OCI-M2 (cell line): ENCODE measurements around the gene HS3ST2.
"Not testable (repeated sequence)": the region's sequence is repeated elsewhere in the genome, so short reads cannot be mapped to it uniquely, and the experiment has no call there.

Experiments
- DNase-seq: peaks from one replicate; lab custom pipeline; 2025; ENCODE audit not compliant: unreplicated experiment; lab: John Stamatoyannopoulos, UW

Gene HS3ST2

DNA sequence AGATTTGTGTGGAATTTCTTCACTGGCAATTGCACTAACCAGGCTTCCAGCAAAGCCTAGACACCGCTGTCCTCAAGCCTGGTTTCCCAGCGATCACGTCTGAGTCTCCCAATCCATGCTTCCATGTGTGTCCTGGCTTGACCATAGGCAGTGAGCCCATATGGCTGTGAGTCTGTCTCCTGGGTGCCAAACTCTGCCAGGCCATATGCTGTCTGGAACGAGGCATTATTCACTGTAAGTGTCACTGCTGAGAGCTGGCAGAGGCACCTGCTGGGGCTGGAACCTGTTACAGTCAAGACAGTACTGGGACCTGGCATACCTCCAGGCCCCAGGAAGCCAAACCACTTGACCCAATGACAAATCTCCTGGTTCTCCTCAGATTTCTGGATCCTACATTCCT is 60.4 kb downstream of the HS3ST2 start:
- DNase-seq = no peak

DNA sequence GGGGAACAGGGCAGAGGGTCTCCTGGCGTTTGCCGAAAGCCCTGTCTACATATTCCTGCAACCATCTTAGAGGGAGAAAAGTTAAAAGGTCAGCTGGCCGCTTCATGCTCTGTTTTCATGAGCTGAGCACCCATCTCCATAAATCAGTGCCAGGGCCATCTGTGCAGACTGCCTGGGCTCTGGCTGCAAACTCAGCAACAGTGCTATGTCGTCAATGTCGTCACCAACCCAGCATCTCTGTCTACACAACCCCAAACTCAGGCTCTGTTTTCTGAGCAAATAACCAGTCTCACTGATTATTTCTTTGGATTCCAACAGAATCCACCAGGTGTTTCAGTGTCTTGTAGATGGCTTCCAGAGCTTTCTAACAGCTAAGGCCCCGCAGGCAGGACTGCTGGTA is 65.0 kb downstream of the HS3ST2 start:
- DNase-seq = no peak

DNA sequence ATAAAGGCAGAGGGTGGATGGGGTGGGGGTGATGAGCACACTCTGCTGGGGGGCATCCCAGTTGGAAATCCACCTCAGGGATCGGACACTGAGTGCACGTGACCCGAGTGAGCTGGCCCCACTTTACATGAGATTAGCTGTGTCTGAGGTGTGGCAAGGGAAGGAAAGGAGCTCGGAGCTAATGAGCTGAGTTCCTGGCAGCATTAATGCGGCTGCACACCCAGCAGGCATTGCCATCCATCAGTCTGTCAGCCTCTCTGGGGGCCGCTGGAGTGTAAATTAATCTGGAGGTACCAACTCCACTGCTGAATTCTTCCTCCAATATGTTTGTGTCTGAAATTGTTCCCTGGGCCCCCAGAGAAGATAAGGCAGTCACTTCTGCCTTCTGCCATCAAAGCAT is 65.5 kb downstream of the HS3ST2 start:
- DNase-seq = no peak

DNA sequence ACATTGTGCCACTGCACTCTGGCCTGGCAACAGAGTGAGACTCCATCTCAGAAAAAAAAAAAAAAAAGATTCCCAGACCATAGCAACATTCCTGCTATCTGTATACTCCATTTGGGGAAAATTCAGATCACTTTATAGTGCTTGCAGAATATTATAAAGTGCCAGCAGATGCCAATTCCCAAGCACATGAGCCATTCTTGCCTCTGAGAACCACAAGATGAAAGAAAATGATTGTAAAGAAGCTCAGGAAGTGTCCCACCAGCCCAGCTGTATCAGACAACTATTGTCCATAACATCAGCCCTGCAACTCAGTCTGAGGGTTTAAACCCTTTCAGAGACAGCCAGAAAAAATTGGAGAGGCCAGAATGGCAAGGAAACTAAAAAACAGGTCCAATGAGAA is 69.0 kb downstream of the HS3ST2 start:
- no peak for DNase-seq

DNA sequence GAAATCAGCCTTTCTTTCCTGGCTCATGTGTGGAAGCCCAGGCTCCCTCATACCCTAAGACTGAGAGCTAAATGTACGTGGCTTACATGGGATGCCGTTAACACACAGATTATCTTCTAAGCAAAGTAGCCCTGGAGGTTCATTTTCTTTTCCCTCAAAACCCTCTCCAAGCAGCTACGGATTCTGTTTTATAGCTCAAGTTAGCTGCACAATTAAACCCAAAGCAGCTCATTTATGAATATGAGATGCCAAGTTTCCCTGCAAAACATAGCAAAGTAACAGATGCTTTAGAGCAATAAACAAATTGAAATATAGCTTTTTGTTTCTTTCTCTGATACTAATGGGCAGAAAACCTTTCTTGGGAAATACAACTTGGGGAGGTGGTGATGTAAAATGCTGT is 72.0 kb downstream of the HS3ST2 start:
- DNase-seq = no peak

DNA sequence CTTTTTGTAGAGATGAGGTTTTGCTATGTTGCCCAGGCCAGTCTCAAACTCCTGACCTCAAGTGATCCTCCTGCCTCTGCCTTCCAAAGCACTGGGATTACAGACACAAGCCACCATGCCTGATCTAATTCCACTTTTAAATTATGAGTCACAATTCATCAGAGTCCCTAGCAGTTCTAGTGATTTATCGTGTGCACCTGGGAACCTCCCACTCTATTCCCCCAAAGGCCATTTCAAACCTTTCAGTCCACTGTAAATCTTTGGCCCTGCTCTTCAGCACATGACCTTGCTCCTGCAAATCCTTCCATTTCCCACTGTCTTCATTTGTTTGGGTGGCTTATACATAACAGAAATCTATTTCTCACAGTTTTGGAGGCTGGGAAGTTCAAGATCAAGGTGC is 73.0 kb downstream of the HS3ST2 start:
- no peak for DNase-seq

DNA sequence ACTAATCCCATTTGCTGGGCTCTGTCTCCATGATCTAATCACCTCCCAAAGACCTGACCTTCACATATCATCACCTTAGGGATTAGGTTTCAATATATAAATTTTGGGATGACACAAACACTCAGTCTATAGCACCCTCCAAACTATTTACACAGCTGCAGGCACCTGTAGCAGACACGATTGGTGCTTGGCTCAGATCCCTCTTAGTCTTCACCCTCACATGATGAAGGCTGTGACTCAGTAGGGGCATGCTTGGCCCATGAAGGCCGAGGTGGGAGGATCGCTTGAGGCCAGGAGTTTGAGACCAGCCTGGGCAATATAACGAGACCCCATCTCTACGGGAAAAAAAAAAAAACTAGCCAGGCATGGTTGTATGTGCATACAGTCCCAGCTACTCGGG is 73.5 kb downstream of the HS3ST2 start:
- DNase-seq = no peak

DNA sequence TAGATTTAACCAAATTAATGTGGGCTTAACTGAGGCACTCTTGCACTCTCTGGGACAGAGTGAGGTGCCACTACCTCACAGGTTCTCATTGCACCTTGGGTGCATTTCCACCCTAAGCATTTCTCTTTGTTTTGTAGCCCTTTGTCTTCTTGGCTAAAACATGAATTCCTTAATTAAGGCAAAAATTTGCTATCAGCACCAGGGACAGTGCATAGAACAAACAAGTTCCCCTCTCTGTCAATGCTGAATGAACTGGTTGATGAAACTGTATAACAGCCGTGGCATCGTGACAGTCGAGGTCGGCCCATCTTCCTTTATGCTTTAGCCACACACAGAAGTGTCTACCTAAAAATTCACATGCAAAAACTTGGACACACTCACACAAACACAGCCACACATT is 74.8 kb downstream of the HS3ST2 start:
- no peak for DNase-seq

DNA sequence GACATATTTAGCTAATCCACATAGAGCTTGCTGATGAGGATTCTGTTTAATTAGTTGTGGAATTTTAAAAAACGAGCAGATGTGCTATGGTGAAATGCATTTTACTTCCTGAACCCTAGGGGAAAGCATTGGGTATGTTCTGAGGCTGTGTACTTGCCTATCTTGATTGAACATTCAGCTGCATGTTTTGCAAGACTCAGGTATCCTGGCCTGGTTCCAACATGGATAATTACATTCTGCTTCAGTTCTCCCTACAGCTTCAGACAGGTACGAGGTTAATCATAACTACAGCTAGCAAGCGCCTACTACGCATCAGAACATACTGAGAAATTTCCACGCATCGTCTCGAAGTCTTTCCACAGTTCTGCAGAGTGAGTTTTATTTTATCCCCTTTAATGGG is 77.0 kb downstream of the HS3ST2 start:
- DNase-seq = no peak

DNA sequence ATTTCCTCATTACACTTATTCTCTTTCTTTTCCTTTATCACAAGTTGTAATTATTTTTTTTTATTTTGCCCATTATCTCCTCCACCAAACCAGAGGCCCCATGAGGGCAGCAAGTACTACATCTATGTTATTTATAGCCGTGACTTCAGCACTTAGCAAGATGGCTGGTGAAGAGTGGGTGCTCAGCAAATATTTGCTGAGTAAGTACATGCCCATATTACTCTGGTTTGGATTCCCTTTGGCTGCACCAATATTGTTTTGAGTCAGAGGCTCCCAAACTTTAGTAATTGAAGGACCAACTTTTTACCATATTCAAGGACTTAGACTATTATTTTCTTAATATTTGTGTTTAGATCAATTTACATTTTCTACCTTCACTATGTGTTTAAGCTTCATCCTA is 83.2 kb downstream of the HS3ST2 start:
- DNase-seq = no peak

DNA sequence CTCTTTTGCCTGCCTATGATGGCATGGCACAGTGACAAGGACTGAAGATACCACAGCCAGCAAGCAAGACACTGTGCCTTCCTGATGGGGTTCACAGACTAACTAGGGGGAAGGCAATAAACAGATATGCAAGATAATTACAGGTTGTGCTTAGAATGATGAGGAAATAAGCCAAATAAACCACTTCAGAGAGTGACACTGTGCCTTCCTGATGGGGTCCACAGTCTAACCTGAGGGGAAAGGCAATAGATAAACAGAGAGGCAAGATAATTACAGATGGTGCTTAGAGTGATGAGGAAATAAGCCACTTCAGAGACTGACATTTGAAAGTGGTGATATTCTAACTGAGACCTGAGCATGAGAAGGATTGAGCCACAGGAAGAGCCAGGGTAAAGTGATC is 84.2 kb downstream of the HS3ST2 start:
- DNase-seq = no peak

DNA sequence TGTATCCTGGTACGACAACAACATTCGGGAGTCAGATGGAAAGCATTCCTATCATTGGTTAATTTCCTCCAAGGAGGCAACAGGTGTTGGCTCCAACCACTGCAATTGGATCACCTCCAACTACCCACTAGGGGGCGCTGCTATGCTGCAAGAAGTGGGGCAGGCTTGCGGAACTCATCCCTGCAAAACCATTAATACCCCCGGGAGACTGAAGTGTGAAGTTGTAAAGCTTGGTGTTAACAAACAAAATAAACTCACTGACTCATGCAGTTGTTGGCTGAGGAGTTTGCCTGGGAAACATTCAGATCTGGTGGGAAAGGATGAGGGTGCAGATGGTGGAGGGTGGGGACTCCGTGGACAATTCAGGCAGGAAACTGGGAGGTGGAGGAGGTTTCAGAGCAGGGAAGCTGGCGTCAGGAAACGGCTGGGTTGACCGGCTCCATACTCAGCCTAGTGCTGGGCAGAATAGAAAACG is 84.9 kb downstream of the HS3ST2 start:
- DNase-seq = no peak

DNA sequence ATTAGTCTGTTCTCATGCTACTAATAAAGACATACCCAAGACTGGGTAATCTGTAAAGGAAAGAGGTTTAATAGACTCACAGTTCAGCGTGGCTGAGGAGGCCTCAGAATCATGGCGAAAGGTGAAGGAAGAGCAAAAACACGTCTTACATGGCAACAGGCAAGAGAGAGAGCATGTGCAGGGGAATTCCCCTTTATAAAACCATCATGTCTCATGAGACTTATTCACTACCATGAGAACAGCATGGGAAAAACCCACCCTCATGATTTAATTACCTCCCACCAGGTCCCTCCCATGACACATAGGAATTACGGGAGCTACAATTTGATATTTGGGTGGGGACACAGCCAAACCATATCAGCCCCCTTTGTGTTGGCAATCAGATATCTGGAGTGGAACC is 85.6 kb downstream of the HS3ST2 start:
- not testable (repeated sequence) for DNase-seq

DNA sequence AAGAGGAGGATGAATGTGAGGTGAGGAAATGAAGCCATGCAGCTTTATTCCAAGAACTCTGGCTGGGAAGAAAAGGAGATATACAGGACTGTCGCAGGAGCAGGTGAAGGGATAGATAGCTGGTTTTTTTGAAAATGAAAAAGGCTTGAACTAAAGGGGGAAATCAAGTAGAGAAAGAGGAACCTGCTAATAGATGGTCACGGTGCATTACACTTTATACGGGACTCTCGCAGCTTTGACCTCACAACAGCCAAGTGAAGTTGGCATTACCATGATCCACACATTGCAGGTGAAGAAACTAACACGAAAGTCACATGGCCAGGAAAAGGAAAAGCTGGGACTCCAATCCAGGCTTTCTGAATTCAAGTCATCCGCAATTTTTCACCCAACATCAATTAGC is 86.9 kb downstream of the HS3ST2 start:
- no peak for DNase-seq

DNA sequence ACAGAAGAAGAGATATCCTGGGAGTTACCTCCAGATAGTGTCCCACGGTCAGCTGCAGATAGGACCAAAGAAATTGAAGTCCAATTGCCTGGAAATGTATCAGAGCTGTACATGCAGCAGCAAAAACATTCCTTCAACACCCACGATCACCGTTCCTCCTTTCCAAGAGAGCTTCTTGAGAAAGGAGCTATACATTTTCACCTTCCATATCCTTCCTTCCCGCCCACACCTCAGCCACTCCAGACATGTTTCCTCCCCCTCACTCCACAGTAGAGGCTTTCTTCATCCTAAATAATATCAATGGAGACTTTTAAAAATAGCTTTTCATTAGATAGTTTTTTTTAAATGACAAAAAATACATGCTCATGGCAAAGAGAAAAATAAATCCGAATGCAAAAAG is 87.6 kb downstream of the HS3ST2 start:
- no peak for DNase-seq

DNA sequence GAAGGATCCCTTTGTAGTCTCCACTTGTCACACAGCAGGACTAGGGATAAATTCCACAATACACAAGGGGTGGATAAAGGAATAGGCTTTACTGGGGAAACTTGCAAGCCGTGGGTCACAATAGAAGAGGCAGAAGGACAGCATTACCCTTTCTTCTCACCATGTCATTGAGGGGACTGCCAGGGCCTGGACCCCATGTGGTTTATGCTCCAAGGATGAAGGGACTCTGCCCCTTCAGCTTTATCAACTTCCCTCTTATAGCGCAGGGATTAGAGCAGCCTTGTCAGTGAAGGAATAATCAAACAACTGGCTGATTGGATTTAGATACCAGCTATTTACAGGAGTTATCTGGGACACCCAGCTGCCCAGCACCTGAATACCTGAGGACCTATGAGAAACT is 89.8 kb downstream of the HS3ST2 start:
- no peak for DNase-seq

DNA sequence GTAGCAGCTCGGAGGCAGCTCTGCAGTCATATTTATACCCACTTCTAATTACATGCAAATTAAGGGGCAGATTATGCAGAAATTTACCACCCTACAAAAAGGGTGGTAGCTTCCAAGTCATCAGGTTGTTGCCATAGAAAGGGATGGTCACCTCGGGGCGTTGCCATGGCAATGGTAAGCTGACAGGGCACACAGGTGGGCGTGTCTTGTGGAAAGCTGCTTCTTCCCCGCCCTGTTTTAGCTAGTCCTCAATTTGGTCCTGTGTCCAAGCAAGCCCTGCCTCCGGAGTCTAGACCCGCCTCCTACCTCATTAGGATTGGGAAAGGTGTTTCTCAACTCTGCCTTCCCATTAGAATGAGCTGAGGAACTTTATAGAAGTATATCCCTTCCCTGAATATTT is 98.7 kb downstream of the HS3ST2 start:
- no peak for DNase-seq

DNA sequence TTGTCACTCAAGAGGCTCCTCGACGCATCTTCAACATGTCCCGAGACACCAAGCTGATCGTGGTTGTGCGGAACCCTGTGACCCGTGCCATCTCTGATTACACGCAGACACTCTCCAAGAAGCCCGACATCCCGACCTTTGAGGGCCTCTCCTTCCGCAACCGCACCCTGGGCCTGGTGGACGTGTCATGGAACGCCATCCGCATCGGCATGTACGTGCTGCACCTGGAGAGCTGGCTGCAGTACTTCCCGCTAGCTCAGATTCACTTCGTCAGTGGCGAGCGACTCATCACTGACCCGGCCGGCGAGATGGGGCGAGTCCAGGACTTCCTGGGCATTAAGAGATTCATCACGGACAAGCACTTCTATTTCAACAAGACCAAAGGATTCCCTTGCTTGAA is 101.0 kb downstream of the HS3ST2 start:
- DNase-seq = no peak

DNA sequence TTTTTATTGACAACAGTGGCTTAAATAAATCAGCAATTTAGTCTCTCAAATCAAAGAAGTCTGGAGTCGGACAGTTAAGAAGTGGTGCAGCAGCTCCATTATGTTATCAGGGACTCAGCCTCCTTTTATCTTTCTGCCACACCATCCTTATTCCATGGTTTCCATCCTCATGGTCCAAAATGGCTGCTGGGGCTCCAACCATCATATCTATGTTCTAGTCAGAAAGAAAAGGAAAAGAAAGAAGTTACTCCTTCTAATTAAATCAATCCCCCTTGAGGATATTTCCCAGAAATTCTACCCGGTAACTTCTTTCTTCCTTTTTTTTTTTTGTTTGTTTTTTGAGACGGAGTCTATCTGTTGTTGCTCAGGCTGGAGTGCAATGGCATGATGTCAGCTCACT is 109.5 kb downstream of the HS3ST2 start:
- DNase-seq = no peak

DNA sequence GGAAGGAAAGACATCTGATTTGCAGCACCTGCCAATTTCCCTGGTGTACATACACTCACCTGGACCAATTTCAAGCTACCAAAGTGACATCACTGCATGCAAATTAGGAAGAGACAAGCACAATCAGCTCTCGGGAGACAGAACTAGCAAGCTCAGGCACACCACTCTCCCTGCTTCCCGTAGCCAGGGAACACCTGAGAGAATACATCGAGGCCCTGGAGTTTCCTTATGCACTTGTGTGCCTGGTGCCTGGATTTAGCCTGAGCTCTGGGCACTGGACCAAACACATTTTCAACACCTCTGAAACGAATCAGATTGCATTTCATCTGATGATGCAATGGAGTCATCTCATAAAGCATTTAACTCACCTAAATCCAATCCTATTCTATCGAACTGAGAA is 110.5 kb downstream of the HS3ST2 start:
- no peak for DNase-seq

DNA sequence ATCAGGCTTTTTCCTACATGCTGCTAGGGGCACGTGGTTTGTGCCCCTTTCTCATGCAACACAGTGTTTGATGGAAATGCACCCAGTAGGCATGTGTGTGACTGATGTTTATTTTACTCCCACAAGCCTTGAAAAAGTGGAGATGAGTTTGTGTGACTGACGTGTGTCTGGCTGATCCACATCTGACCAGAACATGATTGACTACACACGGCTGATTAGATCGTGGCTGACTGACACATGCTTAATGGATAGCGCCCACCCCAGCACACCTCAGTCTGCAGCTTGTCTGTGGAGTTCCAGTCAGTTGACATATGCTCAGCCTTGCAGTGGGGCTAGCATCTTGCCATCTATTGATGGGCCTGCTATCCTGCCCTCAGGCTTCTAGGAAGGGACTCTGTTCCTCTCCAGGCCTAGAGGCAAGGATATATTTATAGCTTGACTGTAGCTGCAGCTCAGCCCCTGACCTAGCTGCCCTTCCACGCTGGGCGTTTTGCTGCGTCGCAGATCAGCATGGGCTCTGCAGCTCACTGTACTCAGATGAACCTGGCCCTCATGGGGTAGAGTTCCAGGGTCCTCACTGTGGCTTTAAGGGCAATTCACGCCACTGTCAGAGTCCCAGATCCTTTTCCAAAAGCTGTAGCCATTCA is 112.3 kb downstream of the HS3ST2 start:
- no peak for DNase-seq

DNA sequence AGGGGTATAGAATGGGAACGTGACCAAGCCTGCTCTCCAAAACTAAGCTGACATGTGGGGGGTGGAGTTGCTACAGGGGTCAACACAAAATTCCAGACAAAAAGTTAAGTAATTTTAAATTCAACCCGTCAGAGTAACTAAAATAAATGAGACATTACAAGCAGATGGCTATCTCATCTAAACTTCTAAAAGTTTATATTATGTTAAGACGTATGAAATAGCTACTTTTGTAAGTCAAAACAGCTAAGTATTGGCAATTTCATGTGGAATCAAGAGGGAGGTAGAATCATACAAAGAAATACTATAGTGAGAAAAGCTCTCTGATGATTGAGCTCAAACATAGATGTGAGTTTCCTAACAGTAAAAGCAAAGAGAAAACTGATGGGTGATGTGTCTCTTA is 113.3 kb downstream of the HS3ST2 start:
- no peak for DNase-seq

DNA sequence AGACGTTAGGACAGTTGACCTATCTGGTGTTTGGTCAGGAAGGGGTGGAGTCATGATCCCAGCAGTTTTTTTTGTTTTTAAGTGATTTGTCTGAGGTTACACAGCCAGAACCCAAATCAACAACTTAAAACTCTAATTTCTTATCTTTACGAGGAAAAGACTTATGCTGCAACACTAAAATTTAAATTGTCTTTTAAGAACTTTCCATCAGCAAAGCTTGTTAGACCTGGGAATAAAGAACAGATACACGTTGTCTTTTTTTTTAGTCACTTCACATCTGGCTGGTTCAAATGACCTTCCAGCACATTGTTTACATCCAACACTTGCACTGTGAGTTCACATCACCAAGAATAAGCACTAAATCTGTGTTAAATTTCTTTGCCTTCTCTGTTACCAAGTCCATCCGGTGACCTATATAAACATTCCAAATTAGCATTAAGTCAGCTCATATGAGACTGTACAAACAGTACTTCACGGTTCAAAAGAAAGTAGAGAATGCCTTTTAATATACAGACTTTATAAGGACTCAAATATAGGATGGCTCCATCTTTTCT is 115.0 kb downstream of the HS3ST2 start:
- no peak for DNase-seq
